NCI-H774 (cell line): Measurements from ENCODE around the gene RAB43.
"Not testable (repeated sequence)": the region's sequence is repeated elsewhere in the genome, so short reads cannot be mapped to it uniquely, and the experiment has no call there.

Experiments used
- DNase-seq: peaks from one replicate; lab custom pipeline; 2025; lab: John Stamatoyannopoulos, UW

RAB43 gene

GRCh38 chr3:129122412-129123011 lies 908 bp upstream of the RAB43 start:
- no peak for DNase-seq

DNA sequence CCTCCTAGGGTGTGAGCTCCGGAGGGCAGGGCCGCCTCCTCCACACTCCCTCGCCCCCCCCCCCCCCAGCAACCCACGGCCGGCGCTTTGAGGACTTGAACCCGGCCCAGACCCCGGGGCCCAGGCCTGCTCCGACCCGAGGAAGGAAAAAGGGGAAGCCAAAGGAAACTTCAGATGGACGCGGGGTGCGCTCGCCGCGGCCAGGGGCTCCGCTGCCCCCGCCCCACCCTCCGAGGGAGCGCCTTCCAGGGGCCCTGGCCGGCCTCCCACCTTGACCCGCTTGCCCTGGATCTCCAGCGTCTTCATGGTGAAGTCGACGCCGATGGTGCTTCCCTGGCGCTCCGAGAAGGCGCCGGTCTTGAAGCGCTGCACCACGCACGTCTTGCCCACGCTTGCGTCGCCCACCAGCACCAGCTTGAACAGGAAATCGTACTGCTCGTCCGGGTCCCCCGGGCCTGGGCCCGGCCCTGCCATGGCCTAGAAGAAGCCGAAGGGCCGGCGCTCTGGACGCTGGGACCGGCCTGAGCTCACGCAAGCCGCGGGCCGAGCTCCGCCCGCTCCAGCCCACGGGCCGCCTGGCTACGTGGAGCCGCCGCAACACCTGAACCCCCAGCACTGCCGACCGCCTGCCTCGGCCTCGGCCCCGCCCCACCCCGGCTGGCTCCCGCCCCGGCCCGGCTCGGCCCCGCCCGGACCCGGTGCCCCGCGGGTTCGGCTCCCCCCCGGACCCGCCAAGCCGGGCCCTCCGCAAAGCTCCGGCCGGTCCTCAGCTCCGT lies 400 bp downstream of the RAB43 start:
- DNase-seq: no peak

- DNase-seq: no peak
These were observed 1.2 kb downstream of the RAB43 start for GRCh38 chr3:129120254-129121004.

DNA sequence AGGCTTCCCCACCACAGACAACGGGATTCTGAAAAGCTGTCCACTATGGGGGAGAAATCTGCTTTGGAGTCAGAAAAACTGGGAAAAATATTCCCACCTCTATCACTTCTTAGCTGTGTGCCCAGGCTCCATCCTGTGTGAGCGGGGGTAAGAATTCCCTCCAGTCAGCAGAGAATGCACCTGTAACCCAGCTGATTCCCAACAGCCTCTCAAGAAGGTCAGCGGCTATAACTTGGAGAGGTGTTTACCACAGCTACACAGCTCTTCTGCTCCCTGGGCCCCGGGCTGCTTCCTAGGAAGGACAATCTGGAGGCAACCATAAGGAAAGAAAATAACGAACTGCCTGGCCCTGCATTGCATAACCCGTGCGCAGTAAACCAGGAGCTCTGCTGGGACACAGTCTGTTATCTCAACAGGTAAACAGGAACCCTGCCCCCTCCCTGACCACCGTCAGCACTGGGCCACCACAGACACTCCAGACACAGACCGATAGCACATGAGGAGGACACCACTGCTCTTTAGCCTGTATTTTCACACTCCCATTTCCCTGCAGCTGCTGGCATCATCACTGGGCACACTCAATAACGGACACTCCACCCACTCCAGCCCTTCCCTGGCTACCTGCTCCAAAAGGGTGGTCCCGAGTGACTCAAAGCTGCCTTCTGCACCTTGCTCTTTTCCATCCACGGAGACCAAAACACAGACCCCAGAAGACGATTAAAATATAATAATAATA lies 2.1 kb downstream of the RAB43 start:
- no peak for DNase-seq

DNA sequence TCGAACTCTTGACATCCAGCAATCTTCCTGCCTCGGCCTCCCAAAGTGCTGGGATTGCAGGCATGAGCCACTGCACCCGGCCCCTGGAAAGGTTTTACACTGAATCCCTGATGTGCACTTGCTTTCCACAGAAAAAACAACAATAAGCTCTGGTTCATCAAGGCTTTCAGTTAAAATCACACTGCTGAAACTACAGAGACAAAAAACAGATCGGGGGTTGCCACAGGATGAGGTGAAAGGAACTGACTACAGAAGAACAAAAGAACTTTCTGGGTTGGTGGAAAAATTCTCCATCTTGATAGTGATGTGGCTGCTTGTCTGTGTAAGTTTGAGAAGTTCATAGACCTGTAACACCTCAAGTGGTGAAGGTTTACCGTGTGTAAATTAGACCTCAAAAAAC lies 2.9 kb downstream of the RAB43 start:
- no peak for DNase-seq

DNA sequence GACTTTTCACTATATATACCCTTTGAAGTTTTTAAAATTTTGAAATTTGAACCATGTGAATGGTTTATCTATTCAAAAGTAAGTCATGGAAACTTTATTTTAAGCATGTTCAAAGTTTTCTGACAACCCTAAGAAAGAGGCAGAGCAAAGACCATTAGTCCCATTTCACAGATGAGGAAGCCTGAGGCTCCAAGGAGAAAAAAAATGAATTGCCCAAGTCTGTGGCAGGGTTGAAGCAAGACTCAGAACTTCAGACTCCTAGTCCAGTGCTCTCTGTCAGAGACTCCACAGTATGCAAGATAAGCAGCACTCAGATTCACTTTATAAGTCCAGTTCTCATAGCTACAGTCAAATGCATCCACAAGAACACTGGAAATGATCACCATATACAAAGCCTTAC lies 4.5 kb downstream of the RAB43 start:
- no peak for DNase-seq

- DNase-seq: no peak
These were observed 5.1 kb downstream of the RAB43 start for GRCh38 chr3:129116482-129116946.

DNA sequence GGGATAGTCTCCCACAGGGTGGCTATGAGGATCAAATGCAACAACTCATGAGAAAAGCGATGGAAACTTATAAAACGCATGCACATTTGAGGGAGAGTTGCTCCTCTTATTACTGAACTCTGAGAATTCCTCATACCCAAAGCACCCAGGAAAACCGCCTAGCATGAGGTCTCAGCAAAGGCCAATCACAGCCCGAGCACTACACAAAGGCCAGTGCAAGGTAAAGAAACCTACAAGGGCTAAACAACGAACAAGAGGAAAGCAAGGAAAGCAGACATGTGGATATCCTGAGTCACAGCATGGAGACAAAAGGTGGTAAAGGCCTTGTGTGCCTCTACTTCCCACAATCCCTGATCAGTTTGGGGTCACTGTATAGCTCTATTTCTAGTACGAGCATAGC lies 7.1 kb downstream of the RAB43 start:
- no peak for DNase-seq

- no peak for DNase-seq
These were observed 9.1 kb downstream of the RAB43 start for GRCh38 chr3:129112308-129113052.

GRCh38 chr3:129111076-129111780 lies 10.4 kb downstream of the RAB43 start:
- not testable (repeated sequence) for DNase-seq

GRCh38 chr3:129107793-129108192 lies 13.8 kb downstream of the RAB43 start:
- DNase-seq: no peak

- no peak for DNase-seq
These were observed 14.6 kb downstream of the RAB43 start for GRCh38 chr3:129106866-129107565.

- DNase-seq: no peak
These were observed 15.3 kb downstream of the RAB43 start for GRCh38 chr3:129106320-129106719.

- no peak for DNase-seq
These were observed 15.7 kb downstream of the RAB43 start for GRCh38 chr3:129105862-129106261.

GRCh38 chr3:129104498-129105079 lies 17.0 kb downstream of the RAB43 start:
- DNase-seq: no peak

GRCh38 chr3:129104051-129104450 lies 17.6 kb downstream of the RAB43 start:
- DNase-seq: no peak

DNA sequence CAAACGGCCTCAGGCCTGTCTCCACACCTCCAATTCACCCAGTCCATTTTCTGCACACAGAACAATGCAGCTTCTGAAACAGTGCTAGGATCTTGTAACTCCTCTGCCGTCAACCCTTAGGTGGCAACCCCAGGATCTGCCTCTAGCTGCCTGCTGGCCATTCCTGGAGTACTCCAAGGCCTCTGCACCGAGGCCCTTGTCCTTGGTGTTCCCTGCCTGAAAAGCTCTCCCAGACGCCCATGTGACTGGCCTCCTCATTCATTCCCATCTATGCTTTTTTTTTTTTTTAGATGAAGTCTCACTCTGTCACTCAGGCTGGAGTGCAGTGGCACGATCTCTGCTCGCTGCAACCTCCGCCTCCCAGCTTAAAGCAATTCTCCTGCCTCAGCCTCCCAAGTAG lies 18.3 kb downstream of the RAB43 start:
- DNase-seq: no peak

- no peak for DNase-seq
These were observed 20.1 kb downstream of the RAB43 start for GRCh38 chr3:129101370-129102138.

- no peak for DNase-seq
These were observed 21.3 kb downstream of the RAB43 start for GRCh38 chr3:129100274-129100673.
